Inferior parietal cortex (tissue), 1 donor: ENCODE results near the gene TSPYL2.

Source experiments
- DNase-seq: peaks from one replicate; pipeline ENCODE4 v3.0.0-alpha.2; 2016; ENCODE audit errors: extremely low spot score

Gene TSPYL2

DNA sequence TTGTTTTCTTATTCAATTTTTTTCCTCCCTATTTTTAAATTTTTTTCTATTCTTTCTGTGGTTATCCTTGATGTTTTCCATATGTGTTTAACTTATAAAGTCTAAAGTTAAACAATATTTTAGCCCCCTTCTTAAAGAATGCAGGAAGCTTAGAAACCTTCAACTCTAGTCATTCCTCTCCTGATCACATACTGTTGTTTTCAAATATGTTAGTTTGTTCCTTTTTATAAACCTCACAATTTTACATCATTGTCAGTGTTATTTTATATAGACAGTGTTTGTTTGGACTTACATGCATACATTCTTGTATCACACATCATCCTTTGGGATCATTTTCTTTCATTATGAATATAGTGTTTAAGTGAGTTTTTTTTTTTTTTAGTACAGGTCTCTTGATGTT lies 43.3 kb downstream of the TSPYL2 start:
- DNase-seq: no peak

DNA sequence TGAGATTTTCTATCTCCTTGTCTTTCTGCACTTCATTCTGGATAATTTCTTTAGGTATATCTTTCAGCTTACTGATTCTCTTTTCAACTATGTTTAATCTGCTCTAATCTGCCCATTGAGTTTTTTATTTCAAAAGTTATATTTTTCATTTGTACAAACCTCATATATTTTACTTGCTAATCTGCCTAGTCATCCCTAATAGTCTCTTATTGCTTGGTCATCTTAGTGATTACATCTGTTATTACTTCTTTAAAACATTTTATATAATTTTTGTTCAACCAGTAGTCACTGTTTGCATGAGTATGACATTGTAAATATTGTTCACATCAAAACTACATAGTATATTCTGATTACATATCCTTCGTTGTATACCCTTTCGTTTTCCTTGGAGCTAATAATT lies 44.2 kb downstream of the TSPYL2 start:
- no peak for DNase-seq

DNA sequence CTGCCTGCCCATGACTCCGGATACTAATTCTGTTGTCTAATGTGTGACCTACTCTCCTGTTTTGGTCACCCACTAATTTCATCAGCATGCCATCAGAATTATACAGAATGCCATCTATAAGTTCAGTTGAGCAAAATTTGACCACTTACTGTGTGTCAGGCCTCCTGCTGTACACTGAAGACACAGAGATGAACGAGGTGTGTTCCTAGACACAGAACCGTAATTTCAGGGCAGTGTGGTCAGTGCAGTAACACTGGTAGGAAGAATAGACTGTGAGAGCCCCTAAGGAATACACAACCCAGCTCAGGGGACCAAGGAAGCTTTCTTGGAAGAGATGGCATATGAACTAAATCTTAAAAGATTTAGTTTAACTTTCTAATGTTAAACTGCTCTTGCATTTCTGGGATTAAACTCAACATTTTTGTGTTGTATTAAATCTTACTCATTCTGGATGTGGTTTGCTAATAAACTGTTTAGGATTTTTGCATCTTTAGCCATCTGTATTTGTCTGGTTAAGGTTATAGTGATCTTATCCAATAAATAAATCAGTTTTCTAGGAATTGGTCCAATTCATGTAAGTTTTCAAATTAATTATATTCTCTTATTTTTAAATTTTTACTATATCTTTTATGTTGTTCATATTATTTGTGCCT lies 46.1 kb downstream of the TSPYL2 start:
- DNase-seq: no peak

DNA sequence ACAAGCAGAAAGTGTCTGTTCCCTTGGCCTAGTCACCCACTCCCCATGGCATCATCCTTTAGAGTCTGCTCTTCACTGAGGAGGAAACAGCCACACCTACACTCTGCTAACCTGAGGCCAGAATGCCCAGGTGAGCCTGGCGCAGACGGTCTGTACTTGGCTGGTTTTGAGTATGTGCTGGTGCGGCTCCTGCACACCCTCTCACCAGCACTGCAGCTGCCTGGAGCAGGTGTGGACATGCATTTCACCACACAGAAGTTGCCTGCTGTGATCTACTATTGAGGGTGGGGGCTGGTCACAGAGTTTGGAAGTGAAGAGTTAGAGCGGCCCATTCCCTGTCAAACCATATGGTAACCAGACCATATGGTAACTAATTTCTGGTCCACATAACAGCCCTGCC lies 51.2 kb downstream of the TSPYL2 start:
- no peak for DNase-seq

DNA sequence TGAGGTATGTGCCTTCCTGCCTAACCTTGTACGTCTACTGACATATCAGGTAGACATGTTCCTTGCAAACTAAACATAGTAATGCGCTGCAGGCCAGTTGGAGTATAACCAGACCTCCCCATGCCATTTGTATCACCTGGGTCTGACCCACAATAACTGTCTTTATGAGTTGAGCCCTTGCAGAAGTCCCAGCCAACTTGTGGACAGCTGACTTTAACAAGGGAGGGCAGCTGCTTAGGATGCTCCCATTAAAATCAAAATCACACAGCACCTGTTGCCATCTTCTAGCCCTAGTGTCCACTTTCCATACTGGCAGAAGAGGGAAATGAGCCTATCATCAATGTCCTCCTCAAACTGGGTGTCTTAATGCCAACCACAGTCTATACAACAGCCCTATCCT lies 53.4 kb downstream of the TSPYL2 start:
- no peak for DNase-seq
